Vagina (tissue), 2 donors: ENCODE results near the gene NKAIN4. TPM values are rescaled to one million over a fixed set of nuclear protein-coding genes. Genes with fewer than 3 reads are reported as not detected.

ENCODE experiments used
- DNase-seq, 2 donors: peaks; one replicate each; pipeline ENCODE4 v3.0.0-alpha.2; 2017; ENCODE audit errors: extremely low spot score in 2 of 2
- H3K27ac ChIP-seq: fragments of 200-600 bp; sonication (generic); one replicate; pipeline ENCODE4 v1.5.1; 2019
- H3K27me3 ChIP-seq: fragments of 200-600 bp; sonication (generic); one replicate; pipeline ENCODE4 v1.5.1; 2019
- H3K36me3 ChIP-seq, 2 donors: fragments of 200-600 bp; sonication (generic); one replicate each; pipeline ENCODE4 v1.5.1; 2017 to 2019
- H3K4me1 ChIP-seq: fragments of 200-600 bp; sonication (generic); one replicate; pipeline ENCODE4 v1.5.1; 2019
- H3K4me3 ChIP-seq, 2 donors: fragments of 200-600 bp; sonication (generic); 1 replicate in 1 of 2; 2 replicates in 1 of 2; pipeline ENCODE4 v1.5.1; 2016 to 2019
- H3K9me3 ChIP-seq: fragments of 200-600 bp; sonication (generic); one replicate; pipeline ENCODE4 v1.5.1; 2019
- POLR2A ChIP-seq, 2 donors: fragments of 450-650 bp; IDR thresholded peaks; one replicate each; pipeline ENCODE4 v1.6.1; 2017; ENCODE audit warnings: antibody characterized with exemption in 2 of 2, mild to moderate bottlenecking in 2 of 2, moderate library complexity in 2 of 2
- POLR2AphosphoS5 ChIP-seq, 2 donors: sonication (generic); formaldehyde crosslinking; IDR thresholded peaks; one replicate each; pipeline ENCODE4 v1.9.0; 2017; ENCODE audit warnings: antibody characterized with exemption in 2 of 2, mild to moderate bottlenecking in 2 of 2, low read depth in 1 of 2; ENCODE audit not compliant: insufficient read depth in 1 of 2
- intact Hi-C: fragments of 100-400 bp; cut with DNase I; formaldehyde crosslinking; loops from one replicate; pipeline ENCODE4 v1.15.1; 2023
- total RNA-seq: library from RNA; depleted of rRNA; stranded (reverse); fragments of >200 nt; gene quantifications from one replicate; pipeline ENCODE4 v1.2.3, GENCODE V29; 2016
- TF ChIP-seq, protein P1 (sequence below), 3 experiments: fragments of 450-650 bp in 2 of 3; fragments of 200-600 bp in 1 of 3; sonication (generic) in 1 of 3; IDR thresholded peaks; one replicate each; pipeline ENCODE4 v1.5.1; 2017 to 2019; ENCODE audit warnings: antibody characterized with exemption in 3 of 3, mild to moderate bottlenecking in 2 of 3, moderate library complexity in 2 of 3

Gene NKAIN4
- total RNA-seq, 1 donor from 2014 or later, result not detected

DNA sequence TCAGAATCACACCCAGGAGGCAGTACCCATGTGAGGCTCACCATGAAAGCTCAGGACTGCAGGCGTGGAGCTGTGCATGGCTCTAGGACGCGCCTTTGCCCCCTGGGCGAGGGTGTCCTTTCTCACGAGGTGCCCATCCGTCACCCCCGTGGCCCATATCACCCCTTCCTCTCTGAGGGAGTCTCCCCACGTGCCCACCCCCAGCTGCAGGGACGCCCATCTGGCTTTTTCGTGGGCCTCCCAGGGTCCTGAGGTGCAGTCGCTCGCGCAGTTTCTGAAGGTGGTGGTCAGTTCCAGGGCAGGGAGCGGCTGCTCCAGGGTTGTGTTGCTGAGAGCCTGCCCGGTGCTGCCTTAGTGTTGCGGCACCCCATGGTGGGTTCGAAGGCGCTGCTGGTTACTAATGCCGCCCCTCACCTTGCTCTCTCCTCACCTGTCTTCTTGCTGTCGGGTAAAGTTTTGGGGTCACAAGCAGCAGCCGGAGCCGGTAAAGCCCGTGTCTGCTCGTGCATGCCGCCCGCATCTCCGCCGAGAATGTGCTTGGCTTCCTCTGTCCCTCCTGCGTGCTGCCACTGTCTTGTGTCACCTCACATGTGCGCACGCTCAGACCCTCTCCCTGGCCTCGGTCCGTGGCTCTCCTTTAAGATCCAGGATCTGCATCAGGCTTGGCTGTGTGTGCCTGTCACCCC, 29.3 kb upstream of the NKAIN4 start:
- Histone ChIP-seq H3K27ac (no peak overlapping the region), H3K9me3 (no peaks in the 10 kb centered on the region), H3K4me3 (no peak overlapping the region), H3K4me1 (no peaks in the 10 kb centered on the region), H3K36me3 (peaks cover 0 to 77% of the 10 kb centered on the region in 2 donors), H3K27me3 (no peaks in the 10 kb centered on the region)
- intact Hi-C loops, result no loop called here
- no peak for DNase-seq
- TF ChIP-seq POLR2AphosphoS5 (IDR thresholded peaks at IDR 0.05; ENCODE audit: insufficient read depth in 1 of 2, low read depth in 1 of 2) (no peak), POLR2A (IDR thresholded peaks at IDR 0.05) (no peak)
- TF ChIP-seq, protein P1, sequence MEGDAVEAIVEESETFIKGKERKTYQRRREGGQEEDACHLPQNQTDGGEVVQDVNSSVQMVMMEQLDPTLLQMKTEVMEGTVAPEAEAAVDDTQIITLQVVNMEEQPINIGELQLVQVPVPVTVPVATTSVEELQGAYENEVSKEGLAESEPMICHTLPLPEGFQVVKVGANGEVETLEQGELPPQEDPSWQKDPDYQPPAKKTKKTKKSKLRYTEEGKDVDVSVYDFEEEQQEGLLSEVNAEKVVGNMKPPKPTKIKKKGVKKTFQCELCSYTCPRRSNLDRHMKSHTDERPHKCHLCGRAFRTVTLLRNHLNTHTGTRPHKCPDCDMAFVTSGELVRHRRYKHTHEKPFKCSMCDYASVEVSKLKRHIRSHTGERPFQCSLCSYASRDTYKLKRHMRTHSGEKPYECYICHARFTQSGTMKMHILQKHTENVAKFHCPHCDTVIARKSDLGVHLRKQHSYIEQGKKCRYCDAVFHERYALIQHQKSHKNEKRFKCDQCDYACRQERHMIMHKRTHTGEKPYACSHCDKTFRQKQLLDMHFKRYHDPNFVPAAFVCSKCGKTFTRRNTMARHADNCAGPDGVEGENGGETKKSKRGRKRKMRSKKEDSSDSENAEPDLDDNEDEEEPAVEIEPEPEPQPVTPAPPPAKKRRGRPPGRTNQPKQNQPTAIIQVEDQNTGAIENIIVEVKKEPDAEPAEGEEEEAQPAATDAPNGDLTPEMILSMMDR (IDR thresholded peaks at IDR 0.05), result no peak

DNA sequence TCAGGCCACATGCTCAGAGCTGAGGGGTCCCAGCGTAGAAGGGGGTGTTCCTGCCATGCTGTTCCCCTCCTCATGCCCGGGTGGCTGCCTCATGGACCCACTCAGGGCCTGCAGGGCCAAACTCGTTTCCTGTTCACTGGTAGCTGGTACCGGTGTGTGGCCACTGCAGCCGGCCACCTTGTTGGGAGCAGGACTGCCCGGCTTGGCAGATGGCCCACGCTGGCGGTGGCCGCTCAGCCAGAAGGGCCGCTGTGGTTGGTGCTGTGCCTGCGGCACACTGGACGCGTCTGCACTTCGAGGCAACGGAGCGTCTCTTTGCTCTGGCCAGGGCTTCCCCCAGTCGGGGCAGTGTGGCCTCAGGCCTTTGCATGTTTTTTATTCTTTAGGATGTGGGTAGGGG, 28.7 kb upstream of the NKAIN4 start:
- no peak overlapping the region for H3K27ac ChIP-seq

DNA sequence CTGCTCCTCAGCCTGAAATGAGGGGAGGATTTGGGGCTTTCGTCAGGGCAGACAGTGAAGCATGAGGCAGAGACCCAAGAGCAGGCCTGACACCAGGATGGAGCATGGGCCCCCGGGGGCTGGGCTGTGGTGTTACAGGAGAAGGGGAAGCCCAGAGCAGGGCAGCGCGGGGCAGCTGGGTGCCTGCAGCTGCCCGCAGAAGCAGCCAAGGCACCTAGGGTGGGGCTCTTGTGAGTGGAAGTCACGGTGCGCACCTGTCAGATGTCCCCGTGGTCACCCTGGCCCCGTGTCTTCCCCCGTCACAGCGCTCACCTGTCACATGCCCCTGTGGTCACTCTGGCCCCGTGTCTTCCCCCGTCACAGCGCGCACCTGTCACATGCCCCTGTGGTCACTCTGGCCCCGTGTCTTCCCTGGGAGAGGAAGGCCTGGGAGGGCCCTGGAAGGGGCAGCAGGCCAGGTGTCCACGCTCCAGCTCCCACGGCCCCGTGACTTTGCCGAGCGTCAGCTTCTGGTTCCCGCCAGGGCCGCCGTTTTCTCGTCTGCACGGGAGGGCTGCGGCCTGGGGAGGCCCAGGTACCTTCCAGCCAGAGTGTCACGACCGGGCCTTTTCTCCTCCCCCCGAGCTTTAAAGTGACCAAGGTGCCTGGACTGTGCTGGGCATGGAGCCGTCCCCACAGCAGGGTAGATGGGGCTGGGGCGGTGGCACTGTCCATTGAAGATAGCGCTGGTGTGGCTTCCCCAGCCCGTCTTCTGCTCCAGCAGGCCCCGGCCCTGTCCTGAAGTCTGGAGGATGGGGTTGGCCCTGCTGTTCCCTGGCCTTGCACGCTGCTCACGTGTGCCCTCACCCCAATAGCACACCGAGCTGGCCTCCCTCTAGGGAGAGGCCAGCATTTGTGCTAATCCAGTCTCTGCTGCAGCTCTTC, 27.7 kb upstream of the NKAIN4 start:
- TF ChIP-seq POLR2AphosphoS5 (IDR thresholded peaks at IDR 0.05; ENCODE audit: insufficient read depth in 1 of 2, low read depth in 1 of 2) (no peak), POLR2A (IDR thresholded peaks at IDR 0.05) (no peak)
- TF ChIP-seq, protein P1 (IDR thresholded peaks at IDR 0.05), result no peak
- DNase-seq, result no peak
- Histone ChIP-seq H3K4me1 (no peaks in the 10 kb centered on the region), H3K4me3 (no peak overlapping the region), H3K9me3 (no peaks in the 10 kb centered on the region), H3K36me3 (peaks cover 0 to 77% of the 10 kb centered on the region in 2 donors), H3K27me3 (no peaks in the 10 kb centered on the region), H3K27ac (no peak overlapping the region)
- intact Hi-C loops, result no loop called here

More for the DNA sequence above, 28.7 kb upstream of the NKAIN4 start:
- TF ChIP-seq, protein P1 (IDR thresholded peaks at IDR 0.05), result no peak
- no peak for TF ChIP-seq POLR2AphosphoS5 (IDR thresholded peaks at IDR 0.05; ENCODE audit: insufficient read depth in 1 of 2, low read depth in 1 of 2)
- TF ChIP-seq POLR2A (IDR thresholded peaks at IDR 0.05), result no peak
- no peak for DNase-seq
- H3K27me3 ChIP-seq, result no peaks in the 10 kb centered on the region
- H3K9me3 ChIP-seq, result no peaks in the 10 kb centered on the region
- intact Hi-C loops, result no loop called here
- H3K4me1 ChIP-seq, result no peaks in the 10 kb centered on the region
- no peak overlapping the region for H3K4me3 ChIP-seq
- peaks cover 0 to 79% of the 10 kb centered on the region in 2 donors for H3K36me3 ChIP-seq

DNA sequence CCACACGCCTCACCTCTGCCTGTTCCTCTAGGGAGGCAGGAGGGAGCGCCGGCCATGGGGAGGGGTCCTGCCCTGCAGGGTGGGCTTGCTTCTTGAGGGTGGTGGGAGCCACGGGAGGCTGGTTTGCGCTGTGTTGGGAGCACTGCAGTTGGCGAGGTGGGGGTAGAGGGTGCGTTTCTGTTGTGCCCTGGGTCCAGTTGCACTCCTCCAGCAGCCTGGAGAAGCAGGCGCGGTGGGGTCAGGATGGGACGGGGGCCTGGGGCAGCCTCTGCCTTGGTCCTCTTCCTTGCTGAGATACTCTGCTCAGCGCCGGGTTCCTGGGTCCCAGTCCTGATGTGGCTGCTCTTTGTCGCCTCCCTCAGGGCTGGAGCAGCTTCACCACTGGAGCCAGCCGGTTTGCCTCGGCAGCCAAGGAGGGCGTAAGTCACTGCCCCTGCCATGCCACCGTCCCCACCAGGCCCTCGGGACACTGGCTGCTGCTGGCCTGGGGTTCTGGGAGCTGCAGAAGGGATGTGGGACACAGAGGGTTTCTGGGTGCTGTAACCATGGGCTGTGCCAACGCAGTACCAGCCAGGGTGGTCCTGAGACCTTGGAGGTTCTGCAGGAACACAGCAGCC, 26.8 kb upstream of the NKAIN4 start:
- no peaks in the 10 kb centered on the region for H3K27me3 ChIP-seq
- no peak for TF ChIP-seq POLR2AphosphoS5 (IDR thresholded peaks at IDR 0.05; ENCODE audit: insufficient read depth in 1 of 2, low read depth in 1 of 2)
- TF ChIP-seq, protein P1 (IDR thresholded peaks at IDR 0.05), result no peak
- no peak for TF ChIP-seq POLR2A (IDR thresholded peaks at IDR 0.05)
- intact Hi-C loops, result no loop called here
- no peak overlapping the region for H3K27ac ChIP-seq
- no peaks in the 10 kb centered on the region for H3K4me1 ChIP-seq
- DNase-seq, result no peak
- peaks cover 0 to 74% of the 10 kb centered on the region in 2 donors for H3K36me3 ChIP-seq
- H3K4me3 ChIP-seq, result no peak overlapping the region
- no peaks in the 10 kb centered on the region for H3K9me3 ChIP-seq
